Ishikawa (cell line): Measurements from ENCODE around the gene DEFB121.

Experiments used
- CEBPB ChIP-seq: IDR thresholded peaks from 2 replicates; pipeline ENCODE4 v1.6.1; 2012
- CREB1 ChIP-seq: IDR thresholded peaks from 2 replicates; pipeline ENCODE4 v1.6.1; 2012; ENCODE audit warnings: low read depth
- EGR1 ChIP-seq: IDR thresholded peaks from 2 replicates; pipeline ENCODE4 v1.6.1; 2012
- EP300 ChIP-seq: IDR thresholded peaks from 2 replicates; pipeline ENCODE4 v1.6.1; 2012; ENCODE audit warnings: borderline replicate concordance
- FOXM1 ChIP-seq: IDR thresholded peaks from 2 replicates; pipeline ENCODE4 v1.6.1; 2012; ENCODE audit warnings: low read depth, borderline replicate concordance
- MAX ChIP-seq: IDR thresholded peaks from 2 replicates; pipeline ENCODE4 v1.6.1; 2012
- NFIC ChIP-seq: IDR thresholded peaks from 2 replicates; pipeline ENCODE4 v1.6.1; 2012
- RAD21 ChIP-seq: IDR thresholded peaks from 2 replicates; pipeline ENCODE4 v1.6.1; 2012; ENCODE audit warnings: low read depth
- TAF1 ChIP-seq: IDR thresholded peaks from 2 replicates; pipeline ENCODE4 v1.6.1; 2012; ENCODE audit warnings: low read depth, mild to moderate bottlenecking
- TCF12 ChIP-seq: IDR thresholded peaks from 2 replicates; pipeline ENCODE4 v1.6.1; 2012; ENCODE audit warnings: low read depth
- TEAD4 ChIP-seq: IDR thresholded peaks from 2 replicates; pipeline ENCODE4 v1.6.1; 2012
- YY1 ChIP-seq: IDR thresholded peaks from 2 replicates; pipeline ENCODE4 v1.6.1; 2012; ENCODE audit warnings: low read depth
- ZBTB7A ChIP-seq: IDR thresholded peaks from 2 replicates; pipeline ENCODE4 v1.6.1; 2012; ENCODE audit warnings: low read depth
- TF ChIP-seq, protein P1 (sequence below): IDR thresholded peaks from 2 replicates; pipeline ENCODE4 v1.6.1; 2012; ENCODE audit warnings: low read depth, mild to moderate bottlenecking
- TF ChIP-seq, protein P2 (sequence below): IDR thresholded peaks from 2 replicates; pipeline ENCODE4 v1.6.1; 2012

Gene DEFB121

DNA sequence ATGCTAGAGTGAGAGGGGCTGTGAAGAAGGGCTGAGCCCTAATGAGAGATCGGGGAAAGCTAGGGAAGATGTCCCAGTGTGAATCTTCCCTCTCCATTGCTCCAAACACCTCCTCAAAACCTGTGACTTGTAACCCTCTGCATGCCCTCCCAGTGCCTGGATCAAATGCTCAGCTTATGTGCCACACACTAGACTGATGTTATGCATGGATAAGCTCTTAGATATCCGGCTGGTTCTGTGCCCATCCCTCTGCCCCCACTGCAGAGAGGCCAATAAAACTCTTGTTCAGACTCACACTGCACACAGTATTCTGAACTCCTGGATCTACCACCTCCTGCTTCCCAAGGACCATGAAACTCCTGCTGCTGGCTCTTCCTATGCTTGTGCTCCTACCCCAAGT, 37.7 kb downstream of the DEFB121 start, which contains the start of gene DEFB118:
DEFB118 (plus strand) TSS at position 301 of the 400 bp plus-strand sequence; CDS start at position 351, 50 bp downstream.
- TF ChIP-seq TCF12 (no peak), ZBTB7A (no peak), NFIC (no peak), RAD21 (no peak)
- TF ChIP-seq, protein P1, sequence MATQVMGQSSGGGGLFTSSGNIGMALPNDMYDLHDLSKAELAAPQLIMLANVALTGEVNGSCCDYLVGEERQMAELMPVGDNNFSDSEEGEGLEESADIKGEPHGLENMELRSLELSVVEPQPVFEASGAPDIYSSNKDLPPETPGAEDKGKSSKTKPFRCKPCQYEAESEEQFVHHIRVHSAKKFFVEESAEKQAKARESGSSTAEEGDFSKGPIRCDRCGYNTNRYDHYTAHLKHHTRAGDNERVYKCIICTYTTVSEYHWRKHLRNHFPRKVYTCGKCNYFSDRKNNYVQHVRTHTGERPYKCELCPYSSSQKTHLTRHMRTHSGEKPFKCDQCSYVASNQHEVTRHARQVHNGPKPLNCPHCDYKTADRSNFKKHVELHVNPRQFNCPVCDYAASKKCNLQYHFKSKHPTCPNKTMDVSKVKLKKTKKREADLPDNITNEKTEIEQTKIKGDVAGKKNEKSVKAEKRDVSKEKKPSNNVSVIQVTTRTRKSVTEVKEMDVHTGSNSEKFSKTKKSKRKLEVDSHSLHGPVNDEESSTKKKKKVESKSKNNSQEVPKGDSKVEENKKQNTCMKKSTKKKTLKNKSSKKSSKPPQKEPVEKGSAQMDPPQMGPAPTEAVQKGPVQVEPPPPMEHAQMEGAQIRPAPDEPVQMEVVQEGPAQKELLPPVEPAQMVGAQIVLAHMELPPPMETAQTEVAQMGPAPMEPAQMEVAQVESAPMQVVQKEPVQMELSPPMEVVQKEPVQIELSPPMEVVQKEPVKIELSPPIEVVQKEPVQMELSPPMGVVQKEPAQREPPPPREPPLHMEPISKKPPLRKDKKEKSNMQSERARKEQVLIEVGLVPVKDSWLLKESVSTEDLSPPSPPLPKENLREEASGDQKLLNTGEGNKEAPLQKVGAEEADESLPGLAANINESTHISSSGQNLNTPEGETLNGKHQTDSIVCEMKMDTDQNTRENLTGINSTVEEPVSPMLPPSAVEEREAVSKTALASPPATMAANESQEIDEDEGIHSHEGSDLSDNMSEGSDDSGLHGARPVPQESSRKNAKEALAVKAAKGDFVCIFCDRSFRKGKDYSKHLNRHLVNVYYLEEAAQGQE, result no peak

DNA sequence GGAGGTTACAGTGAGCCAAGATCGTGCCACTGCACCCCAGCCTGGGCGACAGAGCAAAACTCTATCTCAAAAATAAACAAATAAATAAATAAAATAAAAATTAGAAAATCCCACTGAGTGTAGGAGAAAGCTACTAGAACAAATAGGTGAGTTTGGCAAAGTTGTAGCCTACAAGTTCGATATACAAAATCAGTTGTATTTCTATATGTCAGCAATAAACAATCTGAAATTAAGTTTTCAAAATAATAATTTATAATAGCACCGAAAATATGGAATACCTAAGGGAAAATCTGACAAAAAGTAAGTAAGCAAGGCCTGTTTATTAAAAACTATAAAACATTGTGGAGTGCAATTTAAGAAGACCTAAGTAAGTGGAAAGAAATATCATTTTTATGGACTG, 42.7 kb downstream of the DEFB121 start:
- TF ChIP-seq, protein P2, sequence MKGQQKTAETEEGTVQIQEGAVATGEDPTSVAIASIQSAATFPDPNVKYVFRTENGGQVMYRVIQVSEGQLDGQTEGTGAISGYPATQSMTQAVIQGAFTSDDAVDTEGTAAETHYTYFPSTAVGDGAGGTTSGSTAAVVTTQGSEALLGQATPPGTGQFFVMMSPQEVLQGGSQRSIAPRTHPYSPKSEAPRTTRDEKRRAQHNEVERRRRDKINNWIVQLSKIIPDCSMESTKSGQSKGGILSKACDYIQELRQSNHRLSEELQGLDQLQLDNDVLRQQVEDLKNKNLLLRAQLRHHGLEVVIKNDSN, result no peak
- no peak for TF ChIP-seq RAD21
- no peak for TF ChIP-seq YY1
- no peak for TF ChIP-seq NFIC
- no peak for TF ChIP-seq EGR1
- TF ChIP-seq, protein P1, result no peak
- TF ChIP-seq FOXM1, result no peak
- no peak for TF ChIP-seq TEAD4
- TF ChIP-seq CREB1, result no peak
- TF ChIP-seq EP300, result no peak
- TF ChIP-seq TAF1, result no peak
- no peak for TF ChIP-seq CEBPB
- no peak for TF ChIP-seq ZBTB7A
- no peak for TF ChIP-seq MAX
- no peak for TF ChIP-seq TCF12

DNA sequence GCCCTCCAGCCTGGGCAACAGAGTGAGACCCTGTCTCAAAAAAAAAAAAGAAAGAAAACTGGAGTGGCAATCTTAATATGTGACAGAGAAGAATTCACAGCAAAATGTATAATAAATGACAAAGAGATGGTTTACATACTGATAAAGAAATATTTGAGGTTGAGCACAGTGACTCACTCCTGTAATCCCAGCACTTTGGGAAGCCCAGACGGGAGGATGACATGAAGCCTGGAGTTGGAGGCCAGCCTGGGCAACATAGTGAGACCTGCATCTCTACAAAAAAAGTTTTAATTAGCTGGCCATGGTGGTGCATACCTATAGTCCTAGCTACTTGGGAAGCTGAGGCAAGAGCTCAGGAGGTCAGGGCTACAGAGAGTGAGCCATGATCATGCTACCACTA, 50.0 kb downstream of the DEFB121 start:
- no peak for TF ChIP-seq TEAD4
